Activated naive CD4-positive, alpha-beta T cell treated with anti-CD3 and anti-CD28 coated beads for 36 hours (primary cell): ENCODE data around the gene WNT4. TPM values are rescaled to one million over a fixed set of nuclear protein-coding genes. Genes with fewer than 3 reads are reported as not detected.

ENCODE experiments used
- CTCF ChIA-PET: fragments of 350-600 bp; sonication (Branson Sonifier 250); formaldehyde crosslinking; loops from one replicate; lab custom pipeline; 2021; ENCODE audit warnings: antibody characterized with exemption; lab: Charles Lee
- DNase-seq: peaks from one replicate; pipeline ENCODE4 v3.0.0-alpha.2; 2020
- H3K27ac Mint-ChIP-seq: one replicate; pipeline ENCODE4 v1.8.0; 2021; ENCODE audit warnings: mild to moderate bottlenecking, mixed read lengths
- H3K27me3 Mint-ChIP-seq: one replicate; pipeline ENCODE4 v1.8.0; 2021; ENCODE audit warnings: low read depth, mixed read lengths
- H3K36me3 Mint-ChIP-seq: one replicate; pipeline ENCODE4 v1.8.0; 2021; ENCODE audit warnings: low read depth, mixed read lengths
- H3K4me1 Mint-ChIP-seq: one replicate; pipeline ENCODE4 v1.8.0; 2021; ENCODE audit warnings: low read depth, mixed read lengths
- H3K4me3 Mint-ChIP-seq: one replicate; pipeline ENCODE4 v1.8.0; 2021; ENCODE audit warnings: mild to moderate bottlenecking, moderate library complexity, mixed read lengths
- H3K9me3 Mint-ChIP-seq: one replicate; pipeline ENCODE4 v1.8.0; 2021; ENCODE audit warnings: mixed read lengths
- intact Hi-C: fragments of 100-400 bp; cut with micrococcal nuclease; formaldehyde crosslinking; loops from one replicate; pipeline ENCODE4 v1.15.1; 2023
- total RNA-seq, 2 experiments: library from RNA; stranded (reverse); gene quantifications; one replicate each; pipeline ENCODE4 v1.2.3, GENCODE V29; 2021

WNT4 gene
- total RNA-seq, 2 experiments from 2014 or later: not detected

DNA sequence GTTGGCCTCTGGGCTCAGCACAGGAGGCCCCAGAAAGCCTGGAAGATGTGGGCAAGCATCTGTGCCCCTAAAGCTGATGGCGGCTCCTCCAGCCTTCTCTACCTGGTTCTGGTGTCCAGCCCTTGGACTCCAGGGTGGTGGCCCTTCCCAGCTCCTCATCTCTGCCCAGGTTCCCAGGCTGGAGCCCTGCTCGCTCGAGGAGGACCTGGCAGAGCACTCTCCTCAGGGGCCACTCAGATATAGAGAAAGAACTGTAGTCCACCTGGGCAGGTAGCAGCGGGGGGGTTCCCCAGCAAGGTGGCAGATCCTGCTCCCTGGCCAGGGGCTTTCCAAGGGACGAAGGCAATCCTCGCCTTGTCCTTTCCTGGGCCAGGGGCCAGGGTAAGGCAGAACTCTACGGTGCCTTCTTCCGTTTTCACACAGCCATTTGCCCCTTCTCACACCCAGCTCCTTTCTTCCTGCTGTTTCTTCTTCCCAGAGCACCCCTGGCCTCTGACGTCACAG, 18.9 kb downstream of the WNT4 start:
- Mint-ChIP-seq H3K4me1 (peaks cover 5% of the 10 kb centered on the region), H3K4me3 (no peak overlapping the region), H3K36me3 (peaks cover 3% of the 10 kb centered on the region), H3K27ac (no peak overlapping the region), H3K9me3 (no peaks in the 10 kb centered on the region), H3K27me3 (no peaks in the 10 kb centered on the region)
- CTCF ChIA-PET: interaction anchor here (0.6 kb wide), 1 partner anchor 316 kb away, joined by 3 read pairs; no protein-coding TSS in a partner anchor
- no peak for DNase-seq
- intact Hi-C loops: no loop called here

DNA sequence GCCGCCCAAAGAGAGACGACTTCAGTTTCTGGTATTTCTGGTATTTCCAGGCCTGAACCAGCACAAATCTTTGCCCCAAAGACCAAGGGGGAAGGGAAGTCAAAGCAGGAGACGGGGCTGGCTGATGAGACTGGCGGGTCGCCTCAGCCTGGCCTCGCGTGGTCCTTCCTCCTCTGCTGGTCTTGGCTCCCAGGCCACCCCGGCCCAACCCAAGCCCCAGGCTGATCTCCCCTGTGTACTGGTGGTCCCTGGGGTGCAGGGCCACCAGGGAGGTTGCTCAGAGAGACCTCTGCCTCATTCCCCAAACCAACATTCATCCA, 19.9 kb downstream of the WNT4 start:
- no peaks in the 10 kb centered on the region for H3K9me3 Mint-ChIP-seq
- no peak overlapping the region for H3K4me3 Mint-ChIP-seq
- intact Hi-C loops: no loop called here
- CTCF ChIA-PET: no interaction called here
- H3K4me1 Mint-ChIP-seq: peaks cover 14% of the 10 kb centered on the region
- DNase-seq: no peak
- H3K27ac Mint-ChIP-seq: no peak overlapping the region
- H3K27me3 Mint-ChIP-seq: no peaks in the 10 kb centered on the region
- H3K36me3 Mint-ChIP-seq: peaks cover 3% of the 10 kb centered on the region

DNA sequence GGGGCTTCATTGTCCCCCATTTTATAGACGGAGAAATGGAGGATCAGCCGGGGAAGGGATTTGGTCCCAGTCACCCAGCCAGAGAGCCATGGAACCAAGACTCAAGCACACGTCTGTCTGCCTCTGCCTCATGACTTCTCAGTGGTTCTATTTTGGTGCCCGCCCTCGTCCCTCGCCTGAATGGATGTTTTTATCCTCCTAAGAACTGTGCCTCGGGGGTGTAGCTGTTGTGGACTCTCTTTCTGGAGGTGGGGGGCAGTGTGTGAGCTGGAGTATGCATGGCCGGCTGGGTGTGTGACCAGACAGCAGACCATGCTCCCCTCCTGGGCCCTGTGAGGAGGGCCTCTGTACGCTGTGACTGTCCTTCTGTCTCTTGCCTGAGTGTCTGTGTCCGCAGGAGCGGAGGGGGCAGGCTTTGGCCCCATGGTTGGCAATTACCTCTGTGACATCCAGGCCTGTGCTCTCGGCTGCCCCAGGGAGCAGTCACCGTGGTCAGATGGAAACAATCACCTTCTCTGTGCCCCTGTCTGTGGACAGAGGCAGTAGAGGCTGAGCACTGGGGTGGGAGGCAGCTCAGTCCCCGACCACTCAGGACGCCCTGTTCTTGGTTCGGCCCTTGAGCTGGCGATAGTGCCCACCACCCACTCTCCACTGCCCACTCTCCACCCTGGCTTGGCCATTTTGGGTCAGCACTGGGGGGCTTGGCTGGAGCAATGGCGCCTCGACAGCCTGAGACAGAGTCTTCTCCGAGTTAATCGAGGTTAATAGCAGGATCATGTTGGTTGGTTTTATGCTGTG, 20.4 kb downstream of the WNT4 start:
- Mint-ChIP-seq H3K4me1 (peaks cover 18% of the 10 kb centered on the region), H3K36me3 (peaks cover 3% of the 10 kb centered on the region), H3K9me3 (no peaks in the 10 kb centered on the region), H3K4me3 (no peak overlapping the region), H3K27me3 (no peaks in the 10 kb centered on the region), H3K27ac (no peak overlapping the region)
- intact Hi-C loops: no loop called here
- CTCF ChIA-PET: interaction anchor here (0.5 to 1.0 kb wide), 2 partner anchors 15 to 388 kb away, joined by 3 read pairs; no protein-coding TSS in a partner anchor
- DNase-seq: no peak

DNA sequence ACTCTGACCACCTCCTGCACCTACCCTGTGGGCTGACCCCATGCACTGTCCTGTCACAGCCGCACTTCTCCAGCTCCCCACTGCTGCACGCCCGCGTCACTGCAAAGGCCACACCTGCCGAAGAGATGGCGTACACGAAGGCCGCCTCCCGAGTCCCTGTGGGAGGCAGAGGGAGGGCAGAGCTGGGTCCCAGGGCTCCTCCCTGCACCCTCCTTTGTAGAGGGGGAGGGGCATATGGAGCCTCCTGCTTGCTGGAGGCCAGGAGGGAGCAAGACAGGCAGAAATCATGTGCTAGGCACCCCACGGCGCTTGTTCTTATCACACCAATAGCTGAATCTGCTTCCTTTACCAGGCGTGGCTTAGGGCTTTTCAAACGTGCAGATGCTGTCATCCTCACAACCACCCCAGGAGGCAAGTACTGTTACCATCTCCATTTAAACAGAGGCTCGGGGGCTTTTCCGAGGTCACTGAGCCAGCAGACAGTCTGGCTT, 21.4 kb downstream of the WNT4 start:
- peaks cover 3% of the 10 kb centered on the region for H3K36me3 Mint-ChIP-seq
- CTCF ChIA-PET: interaction anchor here (0.9 to 1.0 kb wide), 2 partner anchors 11 to 14 kb away, joined by 3 read pairs; no protein-coding TSS in a partner anchor
- H3K9me3 Mint-ChIP-seq: no peaks in the 10 kb centered on the region
- peaks cover 18% of the 10 kb centered on the region for H3K4me1 Mint-ChIP-seq
- H3K4me3 Mint-ChIP-seq: no peak overlapping the region
- intact Hi-C loops: no loop called here
- H3K27ac Mint-ChIP-seq: no peak overlapping the region
- DNase-seq: no peak
- no peaks in the 10 kb centered on the region for H3K27me3 Mint-ChIP-seq

DNA sequence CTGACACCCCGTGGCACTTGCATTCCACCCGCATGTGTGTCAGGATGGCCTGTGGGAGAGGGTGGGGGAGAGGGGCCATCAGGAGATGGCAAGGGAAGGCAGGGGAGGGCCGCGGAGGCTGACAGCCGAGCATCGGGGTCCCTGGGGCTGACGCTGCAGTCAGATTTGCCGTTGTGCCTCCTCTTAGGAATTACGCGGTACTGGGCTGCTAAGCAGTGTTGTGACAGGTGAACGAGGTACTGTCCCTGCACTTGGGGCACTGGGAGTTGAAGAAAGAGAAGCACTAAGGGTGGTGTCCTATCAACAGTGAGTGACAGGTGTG, 22.5 kb downstream of the WNT4 start:
- Mint-ChIP-seq H3K9me3 (no peaks in the 10 kb centered on the region), H3K36me3 (peaks cover 3% of the 10 kb centered on the region), H3K27ac (no peak overlapping the region), H3K4me3 (no peak overlapping the region), H3K4me1 (peaks cover 18% of the 10 kb centered on the region), H3K27me3 (no peaks in the 10 kb centered on the region)
- no peak for DNase-seq
- intact Hi-C loops: no loop called here
- CTCF ChIA-PET: no interaction called here

DNA sequence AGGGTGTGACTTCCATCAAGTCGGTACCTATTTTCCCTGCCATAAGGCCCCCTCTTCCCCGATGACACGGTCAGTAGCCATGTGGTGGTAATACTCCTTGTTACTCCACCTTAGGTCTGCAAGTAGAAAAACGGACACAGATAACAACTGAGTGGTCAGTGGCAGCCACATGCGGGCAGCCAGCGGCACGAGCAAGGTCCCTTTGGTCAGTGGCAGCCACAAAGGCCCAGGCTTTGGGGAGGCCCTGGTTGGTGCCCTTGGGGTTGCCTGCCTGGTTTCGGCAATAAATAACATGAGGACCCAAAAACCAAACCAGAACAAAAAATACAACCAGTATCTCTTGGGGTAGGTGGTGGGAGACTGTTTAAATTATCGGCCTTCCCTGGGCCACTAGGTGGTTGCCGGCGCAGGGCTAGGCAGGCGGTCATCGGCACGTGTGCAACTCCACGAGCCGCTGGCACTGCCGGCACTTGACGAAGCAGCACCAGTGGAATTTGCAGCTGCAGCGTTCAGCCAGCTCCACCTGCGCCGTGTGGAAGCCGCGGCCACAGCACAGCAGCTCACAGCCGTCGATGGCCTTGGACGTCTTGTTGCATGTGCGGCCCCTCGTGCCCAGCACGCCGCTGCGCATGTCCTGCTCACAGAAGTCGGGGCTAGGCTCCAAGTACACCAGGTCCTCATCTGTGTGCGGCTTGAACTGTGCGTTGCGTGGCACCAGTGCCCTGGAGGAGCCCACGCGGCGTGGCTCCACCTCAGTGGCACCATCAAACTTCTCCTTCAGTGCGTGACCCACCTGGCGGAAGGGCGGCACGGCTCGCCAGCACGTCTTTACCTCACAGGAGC, 23.1 kb downstream of the WNT4 start:
- Mint-ChIP-seq H3K9me3 (no peaks in the 10 kb centered on the region), H3K27ac (no peak overlapping the region), H3K4me1 (peaks cover 21% of the 10 kb centered on the region), H3K27me3 (no peaks in the 10 kb centered on the region), H3K36me3 (peaks cover 3% of the 10 kb centered on the region), H3K4me3 (no peak overlapping the region)
- intact Hi-C loops: no loop called here
- CTCF ChIA-PET: no interaction called here
- no peak for DNase-seq

DNA sequence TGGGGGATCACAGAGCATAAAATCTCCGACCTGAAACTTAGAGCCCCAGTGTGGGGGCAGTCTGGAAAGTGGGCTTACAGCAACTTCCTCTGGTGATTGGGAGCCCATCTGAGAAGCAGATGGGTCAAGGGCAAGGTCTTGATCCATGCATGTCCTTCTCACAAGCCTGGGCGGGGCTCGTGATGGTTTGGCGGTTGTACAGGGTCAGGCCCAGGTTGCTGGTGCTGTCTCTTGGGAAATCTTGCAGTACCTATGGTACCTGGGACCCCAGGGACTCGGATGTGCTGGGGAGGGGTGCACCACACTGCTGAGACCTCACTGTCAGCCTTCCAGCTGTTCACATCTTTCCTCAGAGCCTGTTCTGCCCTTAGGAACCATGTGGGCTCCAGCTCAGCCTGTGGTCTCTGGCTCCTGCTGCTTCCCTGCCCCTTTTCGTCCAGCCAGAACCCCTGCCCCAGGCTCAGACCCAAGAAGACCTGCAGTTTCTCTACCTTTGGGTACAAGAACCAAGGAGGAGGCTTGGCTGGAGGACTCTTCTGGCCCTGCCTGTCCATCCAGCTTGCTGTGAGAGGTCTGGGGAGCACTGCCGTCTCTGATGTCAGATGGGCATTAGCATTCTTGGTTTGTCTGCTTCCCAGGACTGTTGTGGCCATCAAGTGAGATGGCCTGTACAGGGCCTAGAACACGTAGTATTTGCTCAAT, 24.5 kb downstream of the WNT4 start:
- Mint-ChIP-seq H3K36me3 (peaks cover 3% of the 10 kb centered on the region), H3K4me1 (peaks cover 22% of the 10 kb centered on the region), H3K27ac (peak overlapping the region; percentile 37), H3K27me3 (no peaks in the 10 kb centered on the region), H3K4me3 (no peak overlapping the region), H3K9me3 (no peaks in the 10 kb centered on the region)
- CTCF ChIA-PET: interaction anchor here (1.1 kb wide), 1 partner anchor 26 kb away, joined by 3 read pairs; no protein-coding TSS in a partner anchor
- intact Hi-C loops: no loop called here
- DNase-seq: no peak

DNA sequence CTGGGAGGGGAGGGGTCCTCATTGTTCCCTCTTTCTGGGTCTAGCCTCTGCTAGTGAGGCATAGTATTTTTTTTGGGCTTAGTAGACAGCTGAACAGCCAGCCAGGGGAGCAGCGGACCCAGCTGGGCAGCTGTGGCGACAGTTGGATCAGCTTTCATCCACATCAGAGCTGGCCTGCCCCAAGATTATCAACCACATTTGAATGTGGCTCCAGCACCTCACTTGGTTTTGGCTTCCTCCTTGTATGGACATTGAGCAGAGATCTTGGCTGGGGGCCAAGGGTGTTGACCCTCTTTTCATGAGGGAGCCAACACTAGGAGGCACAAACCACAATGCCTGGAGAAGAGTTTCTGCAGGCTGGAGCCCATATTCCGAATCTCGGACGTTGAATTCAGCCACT, 25.0 kb downstream of the WNT4 start:
- no peak overlapping the region for H3K4me3 Mint-ChIP-seq
- intact Hi-C loops: no loop called here
- no peaks in the 10 kb centered on the region for H3K9me3 Mint-ChIP-seq
- CTCF ChIA-PET: interaction anchor here (1.1 kb wide), 1 partner anchor 25 kb away, joined by 3 read pairs; no protein-coding TSS in a partner anchor
- H3K27me3 Mint-ChIP-seq: no peaks in the 10 kb centered on the region
- peak overlapping the region; percentile 22 for H3K27ac Mint-ChIP-seq
- H3K36me3 Mint-ChIP-seq: peaks cover 3% of the 10 kb centered on the region
- no peak for DNase-seq
- H3K4me1 Mint-ChIP-seq: peaks cover 23% of the 10 kb centered on the region

DNA sequence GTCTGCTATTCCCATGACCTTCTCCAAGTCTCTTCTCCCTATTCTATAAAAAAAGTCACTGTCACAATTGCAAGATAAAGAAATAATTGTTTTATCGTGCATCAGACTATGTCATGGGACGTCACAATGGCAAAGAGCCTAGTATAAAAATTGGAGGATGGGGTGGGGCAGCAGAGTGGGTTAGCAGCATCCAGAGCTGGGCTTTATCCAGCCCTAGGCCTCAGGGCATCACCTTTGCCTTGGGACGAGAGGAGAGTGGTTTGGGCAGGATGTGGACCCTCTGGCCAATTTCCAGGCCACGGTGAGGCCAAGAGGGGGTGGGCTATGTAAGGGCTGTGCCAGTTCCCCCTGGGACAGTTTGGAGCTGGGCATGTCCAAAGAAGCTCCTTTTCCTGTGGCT, 25.7 kb downstream of the WNT4 start:
- intact Hi-C loops: no loop called here
- no peak for DNase-seq
- peaks cover 23% of the 10 kb centered on the region for H3K4me1 Mint-ChIP-seq
- no peaks in the 10 kb centered on the region for H3K9me3 Mint-ChIP-seq
- peak overlapping the region; percentile 16 for H3K27ac Mint-ChIP-seq
- no peaks in the 10 kb centered on the region for H3K27me3 Mint-ChIP-seq
- no peak overlapping the region for H3K4me3 Mint-ChIP-seq
- peaks cover 3% of the 10 kb centered on the region for H3K36me3 Mint-ChIP-seq
- CTCF ChIA-PET: interaction anchor here (1.1 kb wide), 1 partner anchor 25 kb away, joined by 3 read pairs; no protein-coding TSS in a partner anchor

DNA sequence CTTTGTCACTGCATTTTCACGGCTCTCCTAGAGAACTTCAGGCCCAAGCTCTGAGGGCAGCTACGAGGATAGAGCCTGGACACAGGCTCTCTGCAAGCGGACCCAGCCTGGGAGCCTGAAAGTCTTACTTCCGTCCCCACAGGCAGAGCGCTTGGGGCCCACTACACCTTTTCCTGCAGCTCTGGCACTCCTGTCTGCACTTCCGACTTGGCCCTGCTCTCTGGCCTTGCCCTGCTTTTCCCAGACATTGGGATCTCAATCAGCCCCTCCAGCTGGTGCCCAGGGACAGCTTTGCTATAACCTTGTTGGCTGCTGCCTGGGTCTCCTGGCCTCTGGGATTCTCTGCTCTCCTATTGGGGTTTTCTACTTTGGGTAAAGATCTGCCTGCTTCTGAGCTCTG, 27.6 kb downstream of the WNT4 start:
- peaks cover 23% of the 10 kb centered on the region for H3K4me1 Mint-ChIP-seq
- H3K4me3 Mint-ChIP-seq: no peak overlapping the region
- H3K27ac Mint-ChIP-seq: no peak overlapping the region
- CTCF ChIA-PET: interaction anchor here (0.8 kb wide), 1 partner anchor 10 kb away, joined by 3 read pairs; no protein-coding TSS in a partner anchor
- intact Hi-C loops: no loop called here
- H3K36me3 Mint-ChIP-seq: peaks cover 3% of the 10 kb centered on the region
- DNase-seq: no peak
- no peaks in the 10 kb centered on the region for H3K9me3 Mint-ChIP-seq
- no peaks in the 10 kb centered on the region for H3K27me3 Mint-ChIP-seq

DNA sequence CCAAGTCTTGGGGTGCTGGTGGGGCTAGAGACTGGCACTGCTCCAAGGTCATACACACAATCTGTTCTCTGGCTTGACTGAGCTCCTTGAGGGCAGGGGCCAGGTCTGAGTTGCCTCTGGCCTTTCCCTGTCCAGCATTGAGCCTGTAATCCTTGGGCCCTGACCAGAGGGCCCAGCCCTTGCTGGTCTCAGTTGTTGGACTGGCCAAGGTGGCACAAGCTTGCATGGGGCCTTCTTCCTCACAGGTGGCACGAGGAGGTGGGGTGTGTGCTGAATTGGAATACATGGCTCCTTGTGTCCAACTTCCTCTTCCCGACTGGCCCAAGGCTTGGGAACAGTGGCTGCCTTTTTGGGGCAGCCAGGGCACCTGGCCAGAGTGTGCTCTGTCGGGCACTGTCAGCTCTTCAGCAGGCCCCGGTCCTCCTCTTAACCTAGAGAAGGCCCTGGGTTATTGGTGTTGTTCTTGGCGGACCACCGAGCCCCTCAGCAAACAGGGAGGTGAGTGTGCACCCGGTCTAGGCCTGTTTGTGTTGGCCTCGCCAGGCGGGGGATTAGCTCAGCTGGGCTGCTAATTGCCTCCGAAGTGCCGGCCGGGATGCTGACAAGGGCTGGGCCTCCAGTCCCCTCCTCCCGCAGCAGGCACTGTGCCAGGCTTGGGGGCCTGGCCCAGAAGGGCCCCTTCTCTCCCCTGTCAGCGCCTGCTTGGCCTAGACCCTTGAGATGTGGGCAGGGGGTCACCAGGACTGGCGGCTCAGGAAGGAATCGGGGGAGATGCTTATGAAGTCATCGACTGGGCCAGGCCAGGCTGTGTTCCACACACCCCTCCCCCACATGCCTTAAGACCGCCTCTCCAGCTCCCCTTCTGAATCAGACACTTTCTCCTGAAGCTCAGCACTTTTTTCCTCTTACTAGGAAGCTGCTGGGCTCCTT, 28.5 kb downstream of the WNT4 start:
- peaks cover 21% of the 10 kb centered on the region for H3K4me1 Mint-ChIP-seq
- no peaks in the 10 kb centered on the region for H3K9me3 Mint-ChIP-seq

More for the DNA sequence above, 28.5 kb downstream of the WNT4 start:
- CTCF ChIA-PET: interaction anchor here (0.6 to 1.6 kb wide), 2 partner anchors 9 to 23 kb away, joined by 3 read pairs; no protein-coding TSS in a partner anchor
- intact Hi-C loops: no loop called here
- peak overlapping the region; percentile 44 for H3K27ac Mint-ChIP-seq
- no peak overlapping the region for H3K4me3 Mint-ChIP-seq
- DNase-seq: no peak
- H3K27me3 Mint-ChIP-seq: no peaks in the 10 kb centered on the region
- peaks cover under 1% of the 10 kb centered on the region for H3K36me3 Mint-ChIP-seq
